ENCODE data around the gene IQGAP1. TPM values are rescaled to one million over a fixed set of nuclear protein-coding genes. Genes with fewer than 3 reads are reported as not detected.
"Not testable (repeated sequence)": the region's sequence is repeated elsewhere in the genome, so short reads cannot be mapped to it uniquely, and the experiment has no call there.

IQGAP1 gene
- total RNA-seq, 6 experiments from 2014 or later, result 12.2 to 43.7 (median 26.3) TPM

- H3K36me3 ChIP-seq, result no peaks in the 10 kb centered on the region
- H3K9me3 ChIP-seq, result no peaks in the 10 kb centered on the region
- 38% methylated on average over 3 of the region's 3 CpGs for WGBS (ENCODE audit: insufficient coverage, low coverage, low lambda C conversion rate, missing lambda C conversion rate)
- H3K27me3 ChIP-seq, result no peaks in the 10 kb centered on the region
- no peak overlapping the region for H3K4me3 ChIP-seq
- no peak for ATAC-seq
- no peak for DNase-seq
- no peak overlapping the region for H3K27ac ChIP-seq
- peaks cover 0 to 2% (median 0%) of the 10 kb centered on the region in 4 donors for H3K4me1 ChIP-seq
- intact Hi-C loops (cut with DNase I), result no loop called here
- TF ChIP-seq, protein P1, sequence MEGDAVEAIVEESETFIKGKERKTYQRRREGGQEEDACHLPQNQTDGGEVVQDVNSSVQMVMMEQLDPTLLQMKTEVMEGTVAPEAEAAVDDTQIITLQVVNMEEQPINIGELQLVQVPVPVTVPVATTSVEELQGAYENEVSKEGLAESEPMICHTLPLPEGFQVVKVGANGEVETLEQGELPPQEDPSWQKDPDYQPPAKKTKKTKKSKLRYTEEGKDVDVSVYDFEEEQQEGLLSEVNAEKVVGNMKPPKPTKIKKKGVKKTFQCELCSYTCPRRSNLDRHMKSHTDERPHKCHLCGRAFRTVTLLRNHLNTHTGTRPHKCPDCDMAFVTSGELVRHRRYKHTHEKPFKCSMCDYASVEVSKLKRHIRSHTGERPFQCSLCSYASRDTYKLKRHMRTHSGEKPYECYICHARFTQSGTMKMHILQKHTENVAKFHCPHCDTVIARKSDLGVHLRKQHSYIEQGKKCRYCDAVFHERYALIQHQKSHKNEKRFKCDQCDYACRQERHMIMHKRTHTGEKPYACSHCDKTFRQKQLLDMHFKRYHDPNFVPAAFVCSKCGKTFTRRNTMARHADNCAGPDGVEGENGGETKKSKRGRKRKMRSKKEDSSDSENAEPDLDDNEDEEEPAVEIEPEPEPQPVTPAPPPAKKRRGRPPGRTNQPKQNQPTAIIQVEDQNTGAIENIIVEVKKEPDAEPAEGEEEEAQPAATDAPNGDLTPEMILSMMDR (IDR thresholded peaks at IDR 0.05), result no peak
- no peak for TF ChIP-seq POLR2A (IDR thresholded peaks at IDR 0.05)
These were observed 19.3 kb downstream of the IQGAP1 start for GRCh38 chr15:90407336-90407735.

- H3K9me3 ChIP-seq, result no peaks in the 10 kb centered on the region
- H3K4me3 ChIP-seq, result no peak overlapping the region
- intact Hi-C loops (cut with DNase I), result no loop called here
- WGBS (ENCODE audit: insufficient coverage, low coverage, low lambda C conversion rate, missing lambda C conversion rate), result 69% methylated on average over 2 of the region's 2 CpGs
- H3K4me1 ChIP-seq, result no peaks in the 10 kb centered on the region
- TF ChIP-seq, protein P1 (IDR thresholded peaks at IDR 0.05), result no peak
- no peak for TF ChIP-seq POLR2A (IDR thresholded peaks at IDR 0.05)
- H3K27ac ChIP-seq, result no peak overlapping the region
- ATAC-seq, result peak; percentile 29 to 41 (median 36)
- no peak for DNase-seq
- H3K27me3 ChIP-seq, result no peaks in the 10 kb centered on the region
- H3K36me3 ChIP-seq, result no peaks in the 10 kb centered on the region
These were observed 19.9 kb downstream of the IQGAP1 start for GRCh38 chr15:90407871-90408317.

- no peak for DNase-seq
- TF ChIP-seq, protein P1 (IDR thresholded peaks at IDR 0.05), result no peak
- TF ChIP-seq POLR2A (IDR thresholded peaks at IDR 0.05), result no peak
- intact Hi-C loops (cut with DNase I), result no loop called here
- Histone ChIP-seq H3K27me3 (no peaks in the 10 kb centered on the region), H3K36me3 (no peaks in the 10 kb centered on the region), H3K4me3 (no peak overlapping the region), H3K27ac (no peak overlapping the region), H3K4me1 (no peaks in the 10 kb centered on the region), H3K9me3 (no peaks in the 10 kb centered on the region)
- 72% methylated on average over 3 of the region's 3 CpGs for whole genome bisulfite sequencing (ENCODE audit: insufficient coverage, low coverage, low lambda C conversion rate, missing lambda C conversion rate)
- no peak for ATAC-seq
These were observed 20.6 kb downstream of the IQGAP1 start for GRCh38 chr15:90408657-90409056.

DNA sequence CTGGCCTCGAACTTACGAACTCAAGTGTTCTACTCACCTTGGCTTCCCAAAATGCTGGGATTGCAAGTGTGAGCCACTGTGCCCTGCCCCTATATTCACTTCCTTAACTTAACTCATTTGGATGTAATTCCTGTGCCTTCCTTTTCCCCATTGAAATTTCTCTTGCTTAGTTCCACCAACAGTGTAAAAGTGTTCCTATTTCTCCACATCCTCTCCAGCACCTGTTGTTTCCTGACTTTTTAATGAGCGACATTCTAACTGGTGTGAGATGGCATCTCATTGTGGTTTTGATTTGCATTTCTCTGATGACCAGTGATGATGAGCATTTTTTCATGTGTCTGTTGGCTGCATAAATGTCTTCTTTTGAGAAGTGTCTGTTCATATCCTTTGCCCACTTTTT, 21.5 kb downstream of the IQGAP1 start:
- H3K4me3 ChIP-seq; H3K27ac ChIP-seq; DNase-seq; H3K4me1 ChIP-seq; intact Hi-C loops (cut with DNase I); H3K36me3 ChIP-seq; ATAC-seq; H3K27me3 ChIP-seq; H3K9me3 ChIP-seq: not testable (repeated sequence)
- 82% methylated on average over 3 of the region's 3 CpGs for WGBS (ENCODE audit: insufficient coverage, low coverage, low lambda C conversion rate, missing lambda C conversion rate)

GRCh38 chr15:90410316-90410715, 22.3 kb downstream of the IQGAP1 start:
- H3K9me3 ChIP-seq; intact Hi-C loops (cut with DNase I); H3K4me3 ChIP-seq; H3K27me3 ChIP-seq; H3K4me1 ChIP-seq; ATAC-seq; H3K36me3 ChIP-seq; DNase-seq; H3K27ac ChIP-seq: not testable (repeated sequence)
- 89% methylated on average over 4 of the region's 4 CpGs for WGBS (ENCODE audit: insufficient coverage, low coverage, low lambda C conversion rate, missing lambda C conversion rate)

DNA sequence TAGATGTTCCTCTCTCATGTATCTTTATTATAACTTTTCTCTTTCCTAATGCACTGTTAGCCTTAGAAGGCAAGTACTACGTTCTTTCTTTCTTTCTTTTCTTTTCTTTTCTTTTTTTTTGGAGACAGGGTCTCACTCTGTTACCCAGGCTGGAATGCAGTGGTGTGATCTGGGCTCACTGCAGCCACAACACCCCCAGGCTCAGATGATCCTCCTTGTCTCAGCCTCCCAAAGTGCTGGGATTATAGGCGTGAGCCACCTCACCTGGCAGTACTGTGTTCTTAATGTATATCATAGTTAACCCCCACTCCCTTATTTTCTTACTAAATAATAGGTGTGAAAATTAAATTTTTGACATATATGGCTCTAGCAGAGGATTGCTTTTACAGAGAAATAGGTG, 23.1 kb downstream of the IQGAP1 start:
- H3K27me3 ChIP-seq, result no peaks in the 10 kb centered on the region
- TF ChIP-seq, protein P1 (IDR thresholded peaks at IDR 0.05), result no peak
- TF ChIP-seq POLR2A (IDR thresholded peaks at IDR 0.05), result no peak
- no peak for ATAC-seq
- intact Hi-C loops (cut with DNase I), result no loop called here
- H3K4me1 ChIP-seq, result no peaks in the 10 kb centered on the region
- whole genome bisulfite sequencing (ENCODE audit: insufficient coverage, low coverage, low lambda C conversion rate, missing lambda C conversion rate), result 72% methylated on average over 2 of the region's 2 CpGs
- H3K36me3 ChIP-seq, result no peaks in the 10 kb centered on the region
- H3K27ac ChIP-seq, result no peak overlapping the region
- no peaks in the 10 kb centered on the region for H3K9me3 ChIP-seq
- no peak for DNase-seq
- no peak overlapping the region for H3K4me3 ChIP-seq
